ENCODE measurements around the gene SMARCD3.

DNA sequence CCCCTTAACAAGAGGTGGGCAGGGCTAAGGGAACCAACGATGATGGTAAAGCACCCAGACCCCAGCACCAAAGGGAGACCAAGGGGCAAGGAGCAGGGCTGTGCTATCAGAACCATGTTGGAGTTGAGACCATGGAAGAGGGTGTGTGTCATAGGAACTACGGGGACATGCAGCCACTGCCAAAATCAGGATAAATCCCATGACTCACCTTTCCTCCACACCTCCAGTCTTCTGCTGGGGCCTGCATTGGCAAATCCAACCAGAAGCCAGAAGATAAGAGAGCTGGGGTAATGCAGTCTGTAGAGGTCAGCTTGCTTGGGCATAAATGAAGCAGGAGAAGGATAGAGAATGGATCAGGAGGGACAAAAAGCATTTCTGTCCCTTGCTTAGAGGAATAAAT lies 42.7 kb upstream of the SMARCD3 start:
- TF ChIP-seq, protein P1, sequence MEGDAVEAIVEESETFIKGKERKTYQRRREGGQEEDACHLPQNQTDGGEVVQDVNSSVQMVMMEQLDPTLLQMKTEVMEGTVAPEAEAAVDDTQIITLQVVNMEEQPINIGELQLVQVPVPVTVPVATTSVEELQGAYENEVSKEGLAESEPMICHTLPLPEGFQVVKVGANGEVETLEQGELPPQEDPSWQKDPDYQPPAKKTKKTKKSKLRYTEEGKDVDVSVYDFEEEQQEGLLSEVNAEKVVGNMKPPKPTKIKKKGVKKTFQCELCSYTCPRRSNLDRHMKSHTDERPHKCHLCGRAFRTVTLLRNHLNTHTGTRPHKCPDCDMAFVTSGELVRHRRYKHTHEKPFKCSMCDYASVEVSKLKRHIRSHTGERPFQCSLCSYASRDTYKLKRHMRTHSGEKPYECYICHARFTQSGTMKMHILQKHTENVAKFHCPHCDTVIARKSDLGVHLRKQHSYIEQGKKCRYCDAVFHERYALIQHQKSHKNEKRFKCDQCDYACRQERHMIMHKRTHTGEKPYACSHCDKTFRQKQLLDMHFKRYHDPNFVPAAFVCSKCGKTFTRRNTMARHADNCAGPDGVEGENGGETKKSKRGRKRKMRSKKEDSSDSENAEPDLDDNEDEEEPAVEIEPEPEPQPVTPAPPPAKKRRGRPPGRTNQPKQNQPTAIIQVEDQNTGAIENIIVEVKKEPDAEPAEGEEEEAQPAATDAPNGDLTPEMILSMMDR (IDR thresholded peaks at IDR 0.05; ENCODE audit: low read length) = no peak
- TF ChIP-seq EZH2 (IDR thresholded peaks at IDR 0.05; ENCODE audit: borderline replicate concordance, low read length) = no peak
